HG03139 (cell line): ENCODE results near the gene INTS11.

Experiments used
- ATAC-seq: cut with Tn5 transposase; IDR thresholded peaks from one replicate; pipeline ENCODE4 v1.9.1; 2021; ENCODE audit not compliant: unreplicated experiment

INTS11 gene

DNA sequence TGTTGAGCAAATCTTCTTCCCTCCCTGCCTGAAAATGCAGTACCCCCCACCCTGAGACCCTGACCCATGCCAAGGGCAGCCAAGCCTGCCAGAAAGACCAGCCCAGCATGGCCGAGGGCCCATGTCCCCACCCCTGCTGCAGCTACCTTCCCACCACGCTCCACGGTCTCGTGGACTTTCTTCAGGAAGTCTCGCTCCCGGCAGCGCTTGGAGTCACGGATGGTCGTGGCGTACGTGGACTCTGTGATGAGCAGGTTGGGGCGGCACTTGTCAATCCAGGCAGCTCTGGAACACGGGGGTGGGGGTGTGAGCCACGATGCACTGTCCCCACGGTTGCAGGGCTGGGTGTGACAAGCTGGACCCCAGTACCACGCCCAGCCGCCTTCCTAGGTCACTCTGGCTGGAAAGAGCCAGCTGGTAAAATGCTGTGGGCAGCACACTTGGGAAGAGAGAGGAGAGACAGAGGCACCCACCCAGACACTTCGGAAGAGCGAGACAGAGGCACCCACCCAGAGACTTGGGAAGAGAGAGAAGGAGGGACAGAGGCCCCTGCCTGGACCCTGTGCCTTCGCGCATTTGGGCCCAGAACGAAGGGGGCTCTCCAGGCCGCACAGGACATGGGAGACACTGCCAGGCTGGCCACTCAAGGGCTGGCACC, 9.7 kb downstream of the INTS11 start:
- no peak for ATAC-seq

DNA sequence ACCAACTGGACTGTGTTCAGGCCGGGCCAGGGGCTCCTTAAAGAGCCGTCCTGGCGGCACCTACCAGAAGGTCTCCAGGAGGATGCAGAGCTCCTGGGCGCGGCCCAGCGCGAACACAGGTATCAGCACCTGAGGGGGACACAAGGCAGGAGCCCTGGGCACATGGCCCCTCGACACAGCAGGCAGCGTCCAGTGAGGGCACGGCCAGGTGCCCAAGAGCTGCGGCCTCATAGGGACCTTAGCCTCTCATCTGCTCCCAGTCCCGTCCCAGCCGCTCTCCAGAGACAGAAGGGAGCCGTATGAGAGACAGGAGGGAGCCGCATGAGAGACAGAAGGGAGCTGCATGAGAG, 10.2 kb downstream of the INTS11 start:
- ATAC-seq: no peak

DNA sequence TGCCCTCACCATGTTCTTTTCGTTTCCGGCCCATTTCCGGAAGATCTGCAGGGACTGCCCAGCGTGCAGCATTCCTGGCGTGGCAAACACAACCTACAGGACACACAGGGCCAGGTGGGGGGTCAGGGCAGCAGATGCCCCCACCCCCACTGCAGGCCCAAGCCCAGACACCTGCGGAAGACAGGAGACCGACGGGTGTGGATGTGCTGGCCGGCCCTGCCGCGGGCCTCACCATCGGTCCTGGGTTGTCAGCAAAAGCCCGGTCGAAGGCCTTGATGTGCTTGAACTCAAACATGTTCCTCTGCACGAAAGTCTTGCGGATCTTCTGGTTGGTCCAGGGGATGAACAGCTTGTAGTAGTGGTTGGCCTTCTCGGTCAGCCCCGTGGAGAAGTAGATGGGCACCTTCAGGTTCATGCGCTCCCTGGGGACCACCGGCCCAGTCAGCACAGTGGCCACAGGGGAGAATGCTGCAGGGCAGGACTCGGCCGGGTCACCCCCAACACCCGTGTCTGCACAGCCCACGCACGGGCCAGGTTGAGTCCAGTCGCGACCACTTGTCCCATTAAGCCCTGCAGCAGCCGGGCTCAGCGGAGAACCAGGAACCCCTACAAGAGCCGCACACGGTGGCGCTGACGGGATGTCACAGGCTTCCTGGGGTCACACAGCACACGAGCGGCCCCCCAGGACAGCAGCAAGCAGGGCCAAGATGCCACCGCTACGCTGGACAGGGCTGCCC, 10.8 kb downstream of the INTS11 start:
- no peak for ATAC-seq

DNA sequence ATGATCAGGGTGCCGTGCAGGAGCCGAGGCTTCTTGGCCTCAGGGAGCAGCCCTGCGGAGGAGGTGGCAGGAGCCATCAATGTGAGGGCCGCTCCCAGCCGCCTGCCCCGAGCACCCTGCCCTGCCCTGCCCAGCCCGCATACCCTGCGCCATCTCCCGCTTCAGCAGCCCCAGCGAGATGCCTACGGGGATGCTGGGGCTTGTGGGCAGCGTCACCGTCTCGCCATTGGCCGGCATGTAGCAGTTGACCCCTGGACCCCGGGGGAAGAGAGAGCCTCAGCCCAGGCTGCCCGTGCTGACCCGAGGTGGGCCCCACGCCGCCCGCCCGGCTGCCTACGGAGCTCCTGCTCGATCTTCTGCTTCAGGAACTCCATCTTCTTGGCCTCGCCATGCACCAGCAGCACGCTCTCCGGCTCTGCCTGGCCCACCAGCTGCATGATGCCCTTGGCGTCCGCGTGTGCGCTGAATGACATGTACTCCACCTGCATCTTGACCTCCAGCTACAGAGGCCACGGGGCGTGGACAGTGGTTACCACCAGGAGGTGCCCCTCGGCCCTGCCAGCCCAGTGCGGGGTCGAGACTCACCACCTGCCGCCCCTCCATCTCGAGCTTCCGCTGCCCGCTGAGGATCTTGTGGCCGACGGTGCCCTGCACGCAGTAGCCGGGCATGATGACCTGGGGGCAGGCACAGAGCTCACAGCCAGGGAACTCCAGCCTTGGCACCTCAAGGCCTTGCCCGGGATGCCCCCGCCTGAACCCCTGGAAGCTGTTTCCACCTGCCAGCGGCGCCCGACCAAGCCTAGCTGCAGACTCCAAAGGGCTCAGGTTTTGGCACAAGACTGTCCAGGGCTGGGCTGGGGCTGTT, 11.8 kb downstream of the INTS11 start:
- no peak for ATAC-seq

DNA sequence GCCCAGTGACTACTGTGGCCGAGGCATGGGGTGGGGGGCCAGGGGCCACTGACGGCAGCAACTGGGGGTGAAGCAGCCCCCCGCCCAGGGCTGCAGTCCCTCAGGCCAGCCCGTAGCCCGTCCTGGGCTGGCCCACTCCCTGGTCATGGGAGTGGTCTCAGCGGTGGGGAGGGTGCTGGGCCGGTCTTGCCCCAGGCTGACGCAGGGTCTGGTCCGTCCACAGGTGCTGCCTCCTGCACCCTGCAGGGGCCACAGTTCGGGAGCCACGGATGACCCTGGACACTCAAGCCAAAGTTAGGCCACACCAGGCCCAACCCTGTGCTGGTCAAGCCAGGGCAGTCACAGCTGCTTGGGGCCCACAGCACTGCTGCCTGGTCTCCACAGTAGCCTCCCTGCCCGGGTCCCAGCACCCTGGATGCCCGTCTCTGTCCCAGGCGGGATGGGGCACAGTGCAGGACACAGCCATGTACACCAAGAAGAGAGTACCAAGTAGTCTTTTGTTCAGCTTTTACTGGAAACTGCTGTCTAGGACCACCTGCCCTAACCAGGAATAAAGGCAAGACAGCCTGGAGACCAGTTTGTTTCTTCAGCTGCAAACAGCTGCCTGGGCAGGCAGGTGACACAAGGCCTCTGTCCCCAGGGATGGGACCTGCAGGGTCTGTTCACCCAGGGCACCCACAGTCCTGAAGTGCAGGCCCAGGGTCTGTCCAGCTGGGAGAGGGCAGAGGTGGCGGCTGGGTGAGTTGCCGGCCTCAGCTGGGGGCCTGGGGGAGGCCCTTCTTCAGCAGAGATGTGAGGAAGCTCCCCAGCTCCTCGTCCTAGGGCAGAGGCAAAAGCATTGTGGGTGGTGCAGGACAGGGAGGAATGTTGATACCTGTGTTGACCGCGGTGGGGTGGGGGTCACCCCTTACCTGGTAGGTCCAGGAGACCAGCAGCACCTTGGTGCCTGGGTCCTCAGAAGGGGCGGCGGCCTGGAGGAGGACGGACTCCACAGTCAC, 13.1 kb downstream of the INTS11 start:
- ATAC-seq: no peak

DNA sequence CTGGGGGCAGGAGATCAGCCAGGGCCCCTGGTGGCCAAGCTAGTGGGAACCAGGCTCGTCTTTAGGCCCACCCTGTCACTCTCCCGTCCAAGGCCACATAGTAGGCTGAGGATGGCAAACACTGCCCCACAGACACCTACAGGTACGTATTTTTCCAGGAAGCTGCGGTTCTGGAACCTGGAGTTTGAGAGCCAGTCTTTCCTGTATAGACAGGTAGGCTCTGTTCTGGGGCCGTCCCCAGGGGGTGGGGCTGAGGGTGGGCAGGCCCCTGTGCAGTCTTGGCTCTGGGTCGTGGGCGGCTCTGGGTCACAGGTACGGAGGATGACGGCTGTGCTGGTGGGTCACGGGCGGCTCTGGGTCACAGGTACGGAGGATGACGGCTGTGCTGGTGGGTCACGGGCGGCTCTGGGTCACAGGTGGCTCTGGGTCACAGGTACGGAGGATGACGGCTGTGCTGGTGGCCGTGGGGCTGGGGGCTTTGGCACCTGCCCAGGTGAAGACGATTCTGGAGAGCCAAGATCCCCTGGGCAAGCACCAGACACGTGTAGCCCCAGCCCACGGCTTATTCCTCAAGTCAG, 13.9 kb downstream of the INTS11 start:
- no peak for ATAC-seq

DNA sequence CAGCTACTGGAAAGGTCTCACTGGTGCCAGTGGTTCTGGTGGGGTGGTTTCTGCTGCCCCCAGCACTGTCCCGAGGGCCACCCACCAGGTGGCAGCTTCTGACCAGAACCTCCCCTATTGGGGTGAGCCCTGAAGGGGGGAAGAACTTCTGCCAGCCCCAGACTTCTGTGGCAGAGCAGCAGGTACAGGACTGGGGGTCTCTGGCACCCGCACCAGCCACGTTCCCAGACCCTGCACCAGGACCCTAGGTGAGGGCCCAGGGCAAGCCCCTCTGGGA, 14.4 kb downstream of the INTS11 start:
- ATAC-seq: no peak

DNA sequence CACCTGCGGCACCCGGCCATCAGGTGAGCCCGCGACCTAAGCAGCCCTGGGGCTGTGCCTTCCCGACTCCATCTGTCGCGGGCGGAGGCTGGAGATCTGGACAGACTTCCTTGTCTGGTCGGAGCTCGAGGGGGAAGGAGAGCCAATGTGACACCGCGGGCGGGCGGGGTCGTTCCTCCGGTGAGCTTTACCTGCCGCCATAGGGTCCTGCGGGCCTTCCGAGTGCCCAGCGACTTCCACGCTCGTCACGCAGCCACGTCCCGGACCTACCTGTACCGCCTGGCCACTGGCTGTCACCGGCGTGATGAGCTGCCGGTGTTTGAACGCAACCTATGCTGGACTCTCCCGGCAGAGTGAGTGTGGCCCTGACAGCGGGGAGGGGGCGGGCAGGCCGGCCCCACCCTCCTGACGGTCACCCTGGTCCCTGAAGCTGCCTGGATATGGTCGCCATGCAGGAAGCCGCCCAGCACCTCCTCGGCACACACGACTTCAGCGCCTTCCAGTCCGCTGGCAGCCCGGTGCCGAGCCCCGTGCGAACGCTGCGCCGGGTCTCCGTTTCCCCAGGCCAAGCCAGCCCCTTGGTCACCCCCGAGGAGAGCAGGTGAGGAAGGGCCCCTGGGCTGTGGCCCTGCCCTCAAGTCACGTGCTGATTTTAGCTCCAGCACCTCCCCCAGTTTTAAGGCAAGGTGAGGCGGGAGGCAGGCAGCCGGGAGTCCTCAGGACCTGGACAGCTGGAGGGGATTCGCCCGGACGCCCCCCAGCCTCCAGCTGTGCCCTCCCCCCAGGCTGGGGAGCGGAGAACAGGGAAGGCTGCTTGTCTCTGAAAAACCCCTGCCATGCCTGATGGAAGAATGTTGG, 15.0 kb downstream of the INTS11 start:
- ATAC-seq: no peak

DNA sequence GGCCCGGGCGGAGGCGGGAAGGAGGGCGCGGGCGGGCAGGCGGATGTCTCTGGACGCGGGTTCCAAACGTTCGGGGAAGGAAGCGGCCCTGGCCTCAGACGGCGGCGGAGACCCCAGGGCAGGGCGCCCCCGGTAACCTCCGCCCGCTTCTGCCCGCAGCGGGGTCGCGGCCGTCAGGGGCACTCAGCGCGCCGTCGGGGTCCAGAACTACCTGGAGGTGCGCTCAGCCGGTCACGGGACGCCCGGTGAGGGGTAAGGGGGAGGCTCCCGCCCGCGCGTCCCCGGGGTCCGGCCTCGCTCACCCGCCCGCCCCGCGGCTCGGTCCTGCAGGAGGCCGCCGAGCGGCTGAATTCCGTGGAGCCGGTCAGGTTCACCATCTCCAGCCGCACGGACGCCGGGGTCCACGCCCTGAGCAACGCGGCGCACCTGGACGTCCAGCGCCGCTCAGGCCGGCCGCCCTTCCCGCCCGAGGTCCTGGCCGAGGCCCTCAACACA, 15.7 kb downstream of the INTS11 start:
- ATAC-seq: peak; percentile 2

DNA sequence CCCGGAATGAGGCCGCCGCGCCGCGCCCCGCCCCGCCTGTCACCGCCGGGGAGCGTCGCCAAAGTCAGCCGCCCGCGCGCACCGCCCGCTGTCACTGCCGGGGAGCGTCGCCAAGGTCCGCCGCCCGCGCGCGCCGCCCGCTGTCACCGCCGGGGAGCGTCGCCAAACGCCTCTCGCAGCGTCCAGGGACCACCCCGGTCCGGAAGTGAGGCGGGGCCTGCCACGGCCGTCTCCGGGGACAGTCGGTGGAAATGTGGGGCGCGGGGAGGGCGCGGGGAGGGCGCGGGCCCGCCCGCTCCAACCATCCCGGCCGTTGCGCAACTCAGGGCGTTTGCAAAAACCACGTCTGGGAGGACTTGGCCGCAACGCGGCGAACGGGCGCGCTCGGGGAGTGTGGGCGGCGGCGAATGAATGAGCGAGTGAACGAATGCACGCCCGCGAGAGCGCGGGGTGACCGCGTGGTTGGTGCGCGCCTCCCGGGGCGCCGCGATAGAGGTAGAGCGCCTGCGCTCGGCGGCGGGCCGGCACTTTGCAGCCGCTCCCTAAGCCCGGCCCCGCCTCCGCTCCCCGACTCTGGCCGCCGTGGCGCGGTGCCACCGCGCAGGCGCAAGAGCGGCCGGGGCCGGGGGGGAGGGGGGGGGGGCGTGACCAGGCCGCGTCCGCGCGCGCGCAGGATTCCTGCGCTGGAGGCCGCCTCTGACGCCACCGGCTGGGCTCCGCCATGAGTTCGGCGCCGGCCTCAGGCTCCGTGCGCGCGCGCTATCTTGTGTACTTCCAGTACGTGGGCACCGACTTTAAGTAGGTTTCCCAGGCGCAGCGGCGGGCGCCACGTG, 16.3 kb downstream of the INTS11 start, which contains the start of the genes ACAP3 and PUSL1:
ACAP3 (minus strand) TSS at position 8 of the 833 bp plus-strand sequence. CDS start 115 bp downstream, outside the sequence.
PUSL1 (plus strand) TSS at position 675 of the 833 bp plus-strand sequence; CDS start at position 722, 47 bp downstream.
- peak; percentile 42 for ATAC-seq

DNA sequence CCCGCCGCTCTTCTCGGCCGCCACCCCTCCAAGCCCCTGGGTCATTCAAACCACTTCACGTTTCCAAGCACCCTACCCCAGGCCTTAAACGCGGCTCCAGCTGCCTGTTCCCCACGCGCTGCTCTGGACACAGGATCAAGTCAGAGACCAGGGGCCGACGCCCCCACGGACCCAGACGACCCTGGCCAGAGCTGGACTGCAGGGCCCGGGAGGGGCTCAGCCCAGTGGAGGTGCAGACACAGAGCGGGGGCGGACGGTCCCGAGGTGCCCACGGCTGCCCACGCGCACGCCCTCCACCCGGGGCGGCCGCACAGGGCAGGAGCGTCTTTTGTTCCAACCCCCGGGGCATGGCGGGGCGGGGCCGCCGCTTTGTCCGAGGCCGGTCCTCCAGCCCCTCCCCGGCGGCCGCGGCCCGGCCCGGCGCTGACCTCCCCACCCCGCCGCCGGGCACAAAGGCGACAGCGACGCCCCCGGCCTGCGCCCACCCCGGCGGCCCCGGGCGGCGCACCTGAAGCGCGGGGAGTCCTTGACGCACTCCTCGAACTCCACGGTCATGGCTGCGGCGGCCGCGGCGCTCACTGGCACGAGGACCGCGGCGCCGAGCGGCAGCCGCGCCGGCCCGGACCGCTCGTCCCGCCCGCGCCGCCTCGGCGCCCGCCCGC, 17.1 kb downstream of the INTS11 start:
- no peak for ATAC-seq

DNA sequence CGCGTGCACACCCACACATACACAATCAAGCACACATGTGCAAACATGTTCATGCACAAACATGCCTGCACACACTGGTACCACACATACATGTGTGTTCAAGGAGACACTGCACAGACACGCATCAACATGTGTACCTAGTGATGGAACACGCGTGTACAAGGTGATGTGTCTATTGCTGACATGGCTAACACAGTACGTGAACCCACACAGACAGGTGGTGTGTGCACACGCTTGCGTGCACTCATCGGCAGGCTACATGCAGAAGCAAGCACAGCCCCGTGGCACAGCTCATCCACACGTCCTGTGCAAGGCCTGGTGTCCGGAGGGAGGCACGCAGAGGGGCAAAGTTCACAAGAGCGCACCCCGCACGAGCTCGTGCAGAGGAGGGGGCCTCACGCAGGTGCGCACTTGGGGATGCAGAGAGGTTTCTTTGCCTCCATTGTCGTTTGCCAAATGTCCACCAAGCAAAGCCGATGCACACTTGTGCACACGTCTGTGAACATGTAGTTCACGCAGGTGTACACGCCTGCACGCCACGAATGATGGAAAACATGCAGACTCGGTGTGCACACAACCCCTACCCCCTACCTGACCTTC, 17.7 kb downstream of the INTS11 start:
- ATAC-seq: no peak

DNA sequence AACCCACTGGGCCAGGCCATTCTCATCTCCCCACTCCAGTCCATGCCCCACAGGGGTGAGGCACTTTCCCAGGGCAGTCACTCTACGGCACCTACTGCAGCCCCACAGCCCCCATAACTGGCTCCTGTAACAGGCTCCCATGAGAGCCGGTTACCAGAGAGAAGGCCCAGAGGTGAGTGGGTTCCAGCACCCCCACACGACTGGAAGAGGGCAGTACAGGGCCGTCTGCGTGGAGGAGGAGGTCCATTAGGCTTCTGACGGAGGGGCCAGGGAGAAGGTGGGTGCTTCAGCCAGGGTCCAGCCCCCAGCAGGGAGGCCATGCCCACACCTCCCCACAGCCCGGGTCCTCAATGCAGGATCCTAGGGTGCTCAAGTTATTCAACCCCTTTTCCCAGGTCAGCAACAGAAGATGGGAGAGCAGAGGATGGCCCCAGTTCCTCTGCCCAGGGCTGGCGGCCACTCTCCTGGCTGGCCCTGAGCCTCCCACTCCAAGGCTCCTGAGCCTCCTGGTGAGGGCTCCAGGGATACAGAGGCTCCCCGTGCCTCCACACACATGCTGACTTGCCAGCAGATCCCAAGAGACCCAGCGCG, 18.3 kb downstream of the INTS11 start:
- ATAC-seq: no peak

DNA sequence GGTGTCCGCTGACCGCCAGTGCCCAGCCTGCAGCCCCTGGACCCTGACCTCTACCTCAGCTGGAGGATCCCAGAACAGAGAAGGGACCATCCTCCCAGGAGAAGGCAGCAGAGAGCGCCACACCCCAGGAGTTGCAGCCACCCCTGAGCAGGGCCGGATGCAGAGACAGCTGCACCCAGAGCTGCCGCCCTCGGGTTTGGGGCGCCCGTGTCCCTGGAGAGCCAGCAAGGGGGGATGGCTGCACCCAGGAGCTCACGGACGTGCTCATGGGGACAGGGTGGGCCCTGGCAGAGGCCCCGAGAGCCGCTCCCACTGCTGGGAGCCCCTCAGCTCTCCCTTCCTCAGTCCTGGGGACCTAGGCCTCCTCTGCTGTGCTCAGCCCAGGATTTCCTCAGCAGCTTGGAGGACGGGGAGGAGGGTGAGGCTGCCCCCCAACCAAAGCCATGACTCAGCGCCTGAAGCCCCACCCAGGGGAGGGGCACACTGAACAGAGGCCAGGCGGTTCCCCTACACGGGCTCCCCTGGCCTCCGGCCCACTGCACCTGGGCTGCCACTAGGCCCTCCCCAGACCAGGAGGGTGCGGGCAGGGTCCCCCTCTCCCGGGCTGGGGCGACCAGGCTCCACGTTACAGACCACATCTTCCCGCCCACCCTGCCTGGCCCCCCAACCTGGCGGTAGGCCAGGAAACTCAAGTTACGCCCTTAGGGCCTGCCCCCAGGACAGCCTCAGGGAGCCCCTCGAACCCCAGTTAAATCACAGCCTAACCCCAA, 19.0 kb downstream of the INTS11 start:
- no peak for ATAC-seq

DNA sequence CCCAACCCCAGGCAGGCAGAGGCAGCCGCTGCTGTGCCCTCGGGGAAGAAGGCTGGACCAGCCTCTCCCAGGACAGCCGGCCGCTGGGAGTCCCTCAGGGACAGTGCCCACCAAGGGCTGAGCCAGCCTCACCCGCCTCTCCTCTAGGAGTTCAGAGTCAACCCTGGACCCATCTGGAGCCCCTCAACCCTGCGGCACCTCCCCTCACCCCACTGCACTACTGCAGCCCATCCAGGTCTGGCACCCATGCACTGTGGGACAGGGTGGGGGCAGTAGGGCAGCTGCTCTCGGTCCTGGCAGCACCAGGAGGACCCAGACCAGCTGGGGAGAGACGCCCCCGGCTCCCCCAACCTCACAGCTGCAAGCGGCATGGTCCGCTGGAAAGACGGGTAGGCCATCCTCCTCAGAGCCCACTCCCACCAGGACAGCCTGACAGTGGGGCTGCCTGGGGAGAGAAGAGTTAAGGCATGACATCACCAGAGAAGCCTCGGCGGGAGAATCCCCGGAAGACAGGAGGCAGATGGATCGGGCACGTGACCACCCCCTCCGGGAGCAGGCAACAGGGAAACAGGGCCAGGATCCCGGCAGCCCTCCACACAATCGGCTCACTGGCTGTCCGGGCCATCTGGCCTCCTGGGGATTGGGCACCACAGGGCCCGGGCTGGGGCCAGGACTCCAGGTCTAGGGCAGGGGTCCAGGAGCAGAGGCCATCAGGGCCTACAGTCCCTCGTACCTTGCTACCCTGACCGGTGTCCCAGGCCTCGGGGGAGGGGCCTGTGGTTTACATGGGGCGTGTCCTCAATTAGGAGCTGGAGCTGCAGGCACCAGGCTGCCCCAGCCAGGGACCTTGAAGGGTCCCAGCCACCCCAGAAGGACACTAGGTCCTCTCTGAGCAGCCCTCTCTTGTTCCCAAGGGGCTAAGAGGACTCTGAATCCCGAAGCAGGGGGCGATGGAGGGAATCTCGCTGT, 19.8 kb downstream of the INTS11 start:
- no peak for ATAC-seq
